DOHH2 (cell line): ENCODE data around the gene ECHS1.
A peak's percentile ranks its signal among the peaks of the same experiment; 100 is the strongest.

Experiments used
- H3F3A ChIP-seq: fragments of 200-600 bp; sonication (generic), shearing (Covaris generic); 2 replicates; pipeline ENCODE4 v1.6.0; 2016; ENCODE audit warnings: antibody characterized with exemption, mild to moderate bottlenecking; ENCODE audit not compliant: control insufficient read depth, insufficient read depth
- H3K27ac ChIP-seq: fragments of 200-600 bp; sonication (generic); 2 replicates; pipeline ENCODE4 v1.5.1; 2014; ENCODE audit warnings: low read depth, mild to moderate bottlenecking, low read length, moderate library complexity
- H3K27me3 ChIP-seq: fragments of 200-600 bp; sonication (generic); 2 replicates; pipeline ENCODE4 v1.6.1; 2014; ENCODE audit warnings: mild to moderate bottlenecking, low read length, mixed read lengths; ENCODE audit not compliant: control insufficient read depth
- H3K36me3 ChIP-seq: fragments of 200-600 bp; sonication (generic); 2 replicates; pipeline ENCODE4 v1.6.1; 2014; ENCODE audit warnings: mild to moderate bottlenecking, low read length, moderate library complexity, mixed read lengths; ENCODE audit not compliant: control insufficient read depth
- H3K4me1 ChIP-seq: fragments of 200-600 bp; sonication (generic); 2 replicates; pipeline ENCODE4 v1.6.1; 2014; ENCODE audit warnings: mild to moderate bottlenecking, low read length, mixed read lengths; ENCODE audit not compliant: control insufficient read depth
- H3K4me2 ChIP-seq: fragments of 200-600 bp; sonication (generic); 2 replicates; pipeline ENCODE4 v1.6.0; 2014; ENCODE audit warnings: mild to moderate bottlenecking, low read length, moderate library complexity
- H3K4me3 ChIP-seq: fragments of 200-600 bp; sonication (generic); 2 replicates; pipeline ENCODE4 v1.5.1; 2014; ENCODE audit warnings: mild to moderate bottlenecking, low read length, mixed read lengths
- H3K79me2 ChIP-seq: fragments of 200-600 bp; sonication (generic); 2 replicates; pipeline ENCODE4 v1.6.1; 2014; ENCODE audit warnings: mild to moderate bottlenecking, low read length, mixed read lengths; ENCODE audit not compliant: control insufficient read depth
- H3K9me2 ChIP-seq: fragments of 200-600 bp; sonication (generic); replicated peaks from 2 replicates; pipeline ENCODE4 v1.6.1; 2014; ENCODE audit warnings: mild to moderate bottlenecking, low read length, mixed read lengths; ENCODE audit not compliant: control insufficient read depth
- H3K9me3 ChIP-seq: fragments of 200-600 bp; sonication (generic); 2 replicates; pipeline ENCODE4 v1.6.1; 2014; ENCODE audit warnings: antibody characterized with exemption, low read length, mixed read lengths; ENCODE audit not compliant: control insufficient read depth, insufficient read depth
- H4K20me1 ChIP-seq: fragments of 200-600 bp; sonication (generic); 2 replicates; pipeline ENCODE4 v1.6.0; 2014; ENCODE audit warnings: low read depth, mild to moderate bottlenecking, antibody characterized with exemption, low read length, moderate library complexity; ENCODE audit not compliant: control insufficient read depth, insufficient read depth
- EZH2phosphoT487 ChIP-seq: fragments of 200-600 bp; sonication (generic); IDR thresholded peaks from 2 replicates; pipeline ENCODE4 v1.6.1; 2017; ENCODE audit warnings: borderline replicate concordance, mild to moderate bottlenecking, antibody characterized with exemption, low read length, moderate library complexity, mixed read lengths
- TF ChIP-seq, protein P1 (sequence below): fragments of 200-600 bp; sonication (generic); IDR thresholded peaks from one replicate; pipeline ENCODE4 v1.5.1; 2014; ENCODE audit warnings: antibody characterized with exemption, mild to moderate bottlenecking, low read depth, low read length; ENCODE audit not compliant: poor library complexity, severe bottlenecking

ECHS1 gene

DNA sequence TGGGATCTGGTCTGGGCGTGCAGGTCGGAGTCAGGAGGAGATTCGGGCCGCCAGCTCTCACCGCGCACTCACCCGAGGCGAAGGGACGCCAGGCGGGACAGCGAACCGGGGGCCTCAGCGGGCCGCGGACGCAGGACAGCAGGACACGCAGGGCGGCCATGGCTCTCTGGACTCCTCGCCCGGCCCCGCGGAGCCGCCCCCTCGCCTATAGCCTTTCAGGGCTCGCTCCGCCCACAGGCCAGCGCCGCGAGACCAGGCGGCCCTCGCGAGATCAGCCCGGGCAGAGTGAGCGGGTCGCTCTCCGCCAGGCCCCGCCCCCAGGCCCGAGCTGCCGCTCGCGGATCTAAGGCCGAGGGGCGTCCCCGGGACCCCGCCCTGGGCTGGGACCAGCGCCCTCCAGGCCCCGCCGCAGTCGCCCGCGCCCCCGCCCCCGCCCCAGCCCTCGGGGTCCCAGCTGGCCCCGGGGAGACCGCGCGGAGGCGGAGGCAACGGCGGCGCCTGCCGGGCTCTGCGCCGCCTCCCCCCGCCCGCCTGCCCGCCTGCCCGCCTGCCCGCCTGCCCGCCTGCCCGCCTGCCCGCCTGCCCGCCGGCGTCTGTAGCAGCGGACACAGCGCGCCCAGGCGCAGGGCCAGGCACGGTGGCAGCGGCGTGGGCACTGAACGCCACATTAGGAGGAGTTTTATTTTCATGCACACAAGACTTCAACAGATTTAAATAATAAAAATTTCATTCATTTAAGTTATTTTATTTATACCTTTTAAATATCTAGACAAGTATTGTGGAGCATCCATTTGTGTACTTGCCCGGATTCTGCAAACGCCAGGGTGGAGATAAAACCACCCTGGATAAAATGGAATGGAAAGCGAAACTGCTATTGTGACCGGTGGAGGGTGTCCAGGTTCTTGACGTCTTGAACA is at the start of gene ECHS1:
TSS of gene ECHS1 (minus strand) at position 181 of the 917 bp plus-strand sequence. CDS start at position 160, 21 bp downstream.
- Histone ChIP-seq H3K27ac (no peak within 1 kb of the TSS), H3K4me1 (peaks cover 19% of the 10 kb centered on the region)

DNA sequence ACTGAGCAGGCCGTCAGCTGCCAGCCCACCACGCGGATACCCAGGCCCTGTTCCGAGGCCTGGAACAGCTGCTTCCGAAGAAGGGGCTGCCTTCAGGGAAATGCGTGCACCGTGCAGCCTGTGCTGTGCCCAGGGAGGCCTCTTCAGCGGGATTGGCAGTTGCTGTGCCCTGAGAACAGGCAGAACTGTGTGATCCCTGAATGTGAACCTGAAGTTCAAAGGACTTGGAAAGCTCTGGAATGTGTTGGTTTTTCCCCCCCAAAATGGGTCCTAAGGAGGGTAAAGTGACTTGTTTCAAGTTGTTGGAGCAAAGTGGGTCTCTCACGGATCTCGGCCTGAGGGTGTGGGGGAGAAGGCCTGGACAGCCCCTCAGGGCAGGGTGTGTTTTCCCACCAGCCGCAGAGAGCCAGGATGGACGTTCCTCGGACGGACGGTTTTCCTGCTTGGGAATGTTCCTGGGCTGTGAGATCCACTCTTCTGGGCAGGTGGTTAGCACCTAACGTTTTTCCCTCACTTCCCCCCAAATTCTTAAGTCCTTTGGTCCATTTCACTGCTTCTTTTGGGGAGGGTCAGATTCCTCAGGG is 49.2 kb upstream of the ECHS1 start:
- H3F3A ChIP-seq = no peaks in the 10 kb centered on the region
- H3K79me2 ChIP-seq = no peaks in the 10 kb centered on the region
- H3K27ac ChIP-seq = no peak overlapping the region
- H4K20me1 ChIP-seq = no peaks in the 10 kb centered on the region
- TF ChIP-seq EZH2phosphoT487 = no peak
- no peak overlapping the region for H3K4me2 ChIP-seq
- H3K9me2 ChIP-seq = no peaks in the 10 kb centered on the region
- H3K4me1 ChIP-seq = no peaks in the 10 kb centered on the region
- no peaks in the 10 kb centered on the region for H3K27me3 ChIP-seq
- H3K4me3 ChIP-seq = no peak overlapping the region
- no peaks in the 10 kb centered on the region for H3K9me3 ChIP-seq
- H3K36me3 ChIP-seq = peaks cover 26% of the 10 kb centered on the region

More for the DNA sequence above, at the start of gene ECHS1:
- Histone ChIP-seq H4K20me1 (no peaks in the 10 kb centered on the region), H3F3A (peaks cover 5% of the 10 kb centered on the region; the same call in 1 of the 2 replicates), H3K9me3 (no peaks in the 10 kb centered on the region), H3K9me2 (no peaks in the 10 kb centered on the region), H3K79me2 (no peaks in the 10 kb centered on the region), H3K36me3 (no peaks in the 10 kb centered on the region; the same call in 1 of the 2 replicates), H3K4me2 (peak within 1 kb of the TSS; percentile 68), H3K4me3 (peak within 1 kb of the TSS; percentile 83), H3K27me3 (0 out of 2 replicates have a peak, but pooled peaks cover 6% of the 10 kb centered on the region)
- TF ChIP-seq, protein P1, sequence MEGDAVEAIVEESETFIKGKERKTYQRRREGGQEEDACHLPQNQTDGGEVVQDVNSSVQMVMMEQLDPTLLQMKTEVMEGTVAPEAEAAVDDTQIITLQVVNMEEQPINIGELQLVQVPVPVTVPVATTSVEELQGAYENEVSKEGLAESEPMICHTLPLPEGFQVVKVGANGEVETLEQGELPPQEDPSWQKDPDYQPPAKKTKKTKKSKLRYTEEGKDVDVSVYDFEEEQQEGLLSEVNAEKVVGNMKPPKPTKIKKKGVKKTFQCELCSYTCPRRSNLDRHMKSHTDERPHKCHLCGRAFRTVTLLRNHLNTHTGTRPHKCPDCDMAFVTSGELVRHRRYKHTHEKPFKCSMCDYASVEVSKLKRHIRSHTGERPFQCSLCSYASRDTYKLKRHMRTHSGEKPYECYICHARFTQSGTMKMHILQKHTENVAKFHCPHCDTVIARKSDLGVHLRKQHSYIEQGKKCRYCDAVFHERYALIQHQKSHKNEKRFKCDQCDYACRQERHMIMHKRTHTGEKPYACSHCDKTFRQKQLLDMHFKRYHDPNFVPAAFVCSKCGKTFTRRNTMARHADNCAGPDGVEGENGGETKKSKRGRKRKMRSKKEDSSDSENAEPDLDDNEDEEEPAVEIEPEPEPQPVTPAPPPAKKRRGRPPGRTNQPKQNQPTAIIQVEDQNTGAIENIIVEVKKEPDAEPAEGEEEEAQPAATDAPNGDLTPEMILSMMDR = no peak
- TF ChIP-seq EZH2phosphoT487 = no peak

DNA sequence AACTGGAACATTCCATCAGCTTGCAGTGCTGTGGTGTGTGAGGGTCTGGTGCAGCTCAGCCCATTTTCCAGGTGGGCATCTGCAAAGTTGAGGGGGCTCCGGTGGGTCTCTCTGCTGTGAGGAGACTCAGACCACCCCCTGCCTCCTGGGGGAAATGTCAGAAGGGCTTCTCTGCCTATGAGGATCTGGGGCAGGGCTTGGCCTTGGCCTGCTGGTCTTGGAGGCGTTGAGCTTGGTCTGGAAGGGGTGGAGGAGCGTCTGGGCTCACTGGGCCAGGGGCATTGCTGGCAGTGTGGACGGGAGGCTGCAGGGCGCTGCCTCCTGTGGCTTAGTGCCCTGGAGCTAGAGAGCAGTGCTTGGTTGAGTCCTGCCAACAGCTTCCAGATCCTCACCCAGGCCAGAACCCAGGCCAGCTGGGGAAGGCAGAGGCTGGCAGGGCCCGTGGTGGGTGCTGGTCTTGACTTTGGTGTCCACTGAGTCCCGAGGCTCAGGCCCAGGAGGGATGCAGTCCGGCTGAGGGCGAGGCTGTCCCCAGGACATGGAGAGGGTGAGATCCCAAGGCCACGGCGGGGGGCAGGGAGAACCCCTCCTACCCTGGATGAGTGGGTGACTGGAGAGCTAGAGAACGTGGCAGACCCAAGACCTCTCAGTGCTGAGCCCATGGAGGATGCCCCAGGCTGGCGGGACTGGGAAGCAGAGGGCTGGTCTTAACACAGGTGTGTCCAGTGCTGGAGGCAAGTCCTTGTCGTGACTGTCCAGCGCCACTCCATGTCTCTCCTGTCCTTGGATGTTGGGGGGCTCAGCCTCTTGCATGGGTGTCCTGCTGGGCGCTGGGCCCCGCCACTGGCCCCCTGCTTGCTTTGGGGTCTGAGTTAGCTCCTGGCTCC is 48.4 kb upstream of the ECHS1 start:
- no peak overlapping the region for H3K4me3 ChIP-seq
- no peaks in the 10 kb centered on the region for H3K9me2 ChIP-seq
- no peak overlapping the region for H3K4me2 ChIP-seq
- TF ChIP-seq, protein P1 = no peak
- TF ChIP-seq EZH2phosphoT487 = no peak
- H4K20me1 ChIP-seq = no peaks in the 10 kb centered on the region
- H3K36me3 ChIP-seq = peaks cover 26% of the 10 kb centered on the region
- no peaks in the 10 kb centered on the region for H3F3A ChIP-seq
- H3K27ac ChIP-seq = no peak overlapping the region
- no peaks in the 10 kb centered on the region for H3K9me3 ChIP-seq
- no peaks in the 10 kb centered on the region for H3K4me1 ChIP-seq
- H3K27me3 ChIP-seq = no peaks in the 10 kb centered on the region
- H3K79me2 ChIP-seq = no peaks in the 10 kb centered on the region
